Stomach (tissue), 4 donors: ENCODE data around the gene SEMA4A.

Source experiments
- EP300 ChIP-seq: sonication (generic); formaldehyde crosslinking; IDR thresholded peaks from one replicate; pipeline ENCODE4 v1.6.1; 2017; ENCODE audit warnings: antibody characterized with exemption
- POLR2A ChIP-seq, 4 donors: fragments of 450-650 bp; IDR thresholded peaks; one replicate each; pipeline ENCODE4 v1.6.1; 2016; ENCODE audit warnings: antibody characterized with exemption in 4 of 4, control low read depth in 2 of 4, mild to moderate bottlenecking in 1 of 4, moderate library complexity in 1 of 4
- TF ChIP-seq, protein P1 (sequence below), 7 experiments: fragments of 450-650 bp in 4 of 7; fragments of 200-600 bp in 3 of 7; sonication (generic) in 3 of 7; IDR thresholded peaks; one replicate each; pipeline ENCODE4 v1.5.1; 2016 to 2019; ENCODE audit warnings: antibody characterized with exemption in 7 of 7, control low read depth in 2 of 7, mild to moderate bottlenecking in 1 of 7

DNA sequence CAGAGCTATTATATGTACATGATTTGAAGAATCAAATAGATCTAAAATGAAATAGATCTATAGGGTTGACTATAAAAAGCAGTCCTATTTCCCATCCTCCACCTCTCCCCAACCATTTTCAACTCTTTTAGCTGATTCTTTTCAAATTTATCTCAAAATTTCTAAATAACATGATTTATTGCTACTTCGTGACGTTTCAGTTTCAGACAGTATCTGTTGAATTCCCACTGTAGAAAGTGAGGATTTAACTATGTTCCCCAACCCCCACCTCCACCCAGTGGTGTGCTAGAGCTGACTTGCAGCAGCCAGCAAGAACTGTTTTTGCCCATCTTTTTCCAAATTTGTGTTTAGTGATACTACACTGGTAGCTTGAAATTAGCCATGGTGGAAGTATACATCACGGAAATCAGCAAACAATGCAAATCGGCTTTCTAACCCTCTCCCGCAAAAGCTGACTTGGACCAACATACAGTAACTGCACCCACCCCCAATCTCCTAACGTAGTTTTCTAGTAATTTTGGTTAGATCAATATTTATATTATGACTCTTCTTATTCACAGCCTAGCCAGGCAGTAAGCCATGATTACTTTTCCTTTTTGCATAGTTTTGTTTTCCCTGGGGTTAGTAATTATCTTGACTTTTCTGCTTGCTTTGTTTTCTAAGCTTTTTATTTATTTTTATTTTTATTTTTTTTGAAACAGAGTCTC, 10.9 kb downstream of the SEMA4A start:
- TF ChIP-seq POLR2A (IDR thresholded peaks at IDR 0.05), result no peak
- TF ChIP-seq, protein P1, sequence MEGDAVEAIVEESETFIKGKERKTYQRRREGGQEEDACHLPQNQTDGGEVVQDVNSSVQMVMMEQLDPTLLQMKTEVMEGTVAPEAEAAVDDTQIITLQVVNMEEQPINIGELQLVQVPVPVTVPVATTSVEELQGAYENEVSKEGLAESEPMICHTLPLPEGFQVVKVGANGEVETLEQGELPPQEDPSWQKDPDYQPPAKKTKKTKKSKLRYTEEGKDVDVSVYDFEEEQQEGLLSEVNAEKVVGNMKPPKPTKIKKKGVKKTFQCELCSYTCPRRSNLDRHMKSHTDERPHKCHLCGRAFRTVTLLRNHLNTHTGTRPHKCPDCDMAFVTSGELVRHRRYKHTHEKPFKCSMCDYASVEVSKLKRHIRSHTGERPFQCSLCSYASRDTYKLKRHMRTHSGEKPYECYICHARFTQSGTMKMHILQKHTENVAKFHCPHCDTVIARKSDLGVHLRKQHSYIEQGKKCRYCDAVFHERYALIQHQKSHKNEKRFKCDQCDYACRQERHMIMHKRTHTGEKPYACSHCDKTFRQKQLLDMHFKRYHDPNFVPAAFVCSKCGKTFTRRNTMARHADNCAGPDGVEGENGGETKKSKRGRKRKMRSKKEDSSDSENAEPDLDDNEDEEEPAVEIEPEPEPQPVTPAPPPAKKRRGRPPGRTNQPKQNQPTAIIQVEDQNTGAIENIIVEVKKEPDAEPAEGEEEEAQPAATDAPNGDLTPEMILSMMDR (IDR thresholded peaks at IDR 0.05), result no peak
- TF ChIP-seq EP300, result no peak
